Aorta (tissue), 5 donors: ENCODE results near the gene IL18BP. TPM values are rescaled to one million over a fixed set of nuclear protein-coding genes. Genes with fewer than 3 reads are reported as not detected.
A peak's percentile ranks its signal among the peaks of the same experiment; 100 is the strongest.

ENCODE experiments used
- ATAC-seq: fragments of 200-7000 bp; cut with Tn5 transposase; one replicate; pipeline ENCODE4 v1.9.1; 2022; ENCODE audit warnings: moderate library complexity; ENCODE audit not compliant: low FRiP score
- DNase-seq, 2 donors: peaks; one replicate each; pipeline ENCODE4 v3.0.0-alpha.2; 2020
- H3K27ac ChIP-seq, 2 donors: one replicate each; pipeline ENCODE4 v1.5.1; 2013; ENCODE audit warnings: low read length in 2 of 2, mild to moderate bottlenecking in 2 of 2, moderate library complexity in 2 of 2, control low read depth in 1 of 2, inconsistent platforms in 1 of 2, low read depth in 1 of 2
- H3K27me3 ChIP-seq, 2 donors: one replicate each; pipeline ENCODE4 v1.6.1; 2013; ENCODE audit warnings: control low read depth in 1 of 2, low read length in 1 of 2, mild to moderate bottlenecking in 1 of 2, moderate library complexity in 1 of 2; ENCODE audit not compliant: insufficient read depth in 2 of 2, control insufficient read depth in 1 of 2
- H3K36me3 ChIP-seq, 2 donors: one replicate each; pipeline ENCODE4 v1.6.1; 2013; ENCODE audit warnings: control low read depth in 1 of 2, low read length in 1 of 2, mild to moderate bottlenecking in 1 of 2; ENCODE audit not compliant: insufficient read depth in 2 of 2, control insufficient read depth in 1 of 2
- H3K4me1 ChIP-seq, 2 donors: one replicate each; pipeline ENCODE4 v1.6.1; 2013; ENCODE audit warnings: low read length in 2 of 2, control low read depth in 1 of 2, mild to moderate bottlenecking in 1 of 2, moderate library complexity in 1 of 2; ENCODE audit not compliant: insufficient read depth in 2 of 2, control insufficient read depth in 1 of 2
- H3K4me3 ChIP-seq, 2 donors: one replicate each; pipeline ENCODE4 v1.5.1; 2013; ENCODE audit warnings: low read length in 2 of 2, control low read depth in 1 of 2, mild to moderate bottlenecking in 1 of 2
- H3K9me3 ChIP-seq: one replicate; pipeline ENCODE4 v1.6.1; 2013; ENCODE audit warnings: mild to moderate bottlenecking, low read length; ENCODE audit not compliant: control insufficient read depth
- WGBS, 2 donors: extraction: QIAGEN DNeasy Blood & Tissue Kit; methylation state at CpG; one replicate each; pipeline ENCODE4 v1.1.7; 2013; 5-methylcytosine and 5-hydroxymethylcytosine counted together
- intact Hi-C, 2 donors: fragments of 100-400 bp; cut with DNase I; formaldehyde crosslinking; loops; one replicate each; pipeline versions ENCODE4 v1.14.2 to v1.15.0; 2022
- polyA plus RNA-seq, 2 donors: library from polyadenylated mRNA; stranded (reverse); fragments of 200-250 nt; gene quantifications; one replicate each; pipeline ENCODE4 v1.2.3, GENCODE V29; 2013
- total RNA-seq, 2 donors: library from RNA; stranded (reverse); fragmentation: NEBNext Ultra II Directional; extraction: Animal tissue kit (Norgen Biotek cat#: 25700); gene quantifications; one replicate each; pipeline ENCODE4 v1.2.1, GENCODE V29; 2021
- donor health status: healthy with polysubstance abuse.
- donor health status: Bipolar disorder and iron deficiency.
- donor health status: DM: no; HTN: no; CAD: no.
- donor health status: DM: no; HTN: no; CAD: no.
- donor health status: DM: yes; HTN: yes; CAD: no.

Gene IL18BP
- total and polyA plus RNA-seq, 4 donors: 7.8 to 24.8 (median 12.8) TPM

DNA sequence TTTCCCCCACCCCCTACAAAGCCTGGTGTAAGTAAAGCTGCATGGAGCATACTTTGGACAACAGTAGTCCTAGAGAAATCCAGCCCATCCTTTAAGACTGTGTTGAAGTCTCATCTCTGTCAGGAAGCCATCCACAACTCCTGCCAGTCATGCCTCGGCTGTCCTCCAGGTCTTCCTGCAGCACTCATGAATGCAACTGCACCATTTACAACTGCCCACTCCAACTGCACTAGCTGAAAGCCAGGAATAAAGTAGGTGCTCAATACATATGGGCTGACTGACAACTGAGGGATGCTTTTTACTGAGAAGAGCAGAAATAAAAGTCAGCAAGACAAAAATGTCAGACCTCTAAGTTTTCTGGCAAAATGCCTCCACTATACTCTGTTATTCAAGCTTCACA, 27.4 kb downstream of the IL18BP start:
- no peak for DNase-seq
- H3K36me3 ChIP-seq: peaks cover 14 to 18% of the 10 kb centered on the region in 2 donors
- WGBS, 2 donors: 38 to 57% methylated on average over 1 of the region's 1 CpG
- H3K4me3 ChIP-seq: no peak overlapping the region
- H3K9me3 ChIP-seq: no peaks in the 10 kb centered on the region
- no peak for ATAC-seq
- no peaks in the 10 kb centered on the region for H3K27me3 ChIP-seq
- no peaks in the 10 kb centered on the region for H3K4me1 ChIP-seq
- H3K27ac ChIP-seq: no peak overlapping the region
- intact Hi-C loops: no loop called here

DNA sequence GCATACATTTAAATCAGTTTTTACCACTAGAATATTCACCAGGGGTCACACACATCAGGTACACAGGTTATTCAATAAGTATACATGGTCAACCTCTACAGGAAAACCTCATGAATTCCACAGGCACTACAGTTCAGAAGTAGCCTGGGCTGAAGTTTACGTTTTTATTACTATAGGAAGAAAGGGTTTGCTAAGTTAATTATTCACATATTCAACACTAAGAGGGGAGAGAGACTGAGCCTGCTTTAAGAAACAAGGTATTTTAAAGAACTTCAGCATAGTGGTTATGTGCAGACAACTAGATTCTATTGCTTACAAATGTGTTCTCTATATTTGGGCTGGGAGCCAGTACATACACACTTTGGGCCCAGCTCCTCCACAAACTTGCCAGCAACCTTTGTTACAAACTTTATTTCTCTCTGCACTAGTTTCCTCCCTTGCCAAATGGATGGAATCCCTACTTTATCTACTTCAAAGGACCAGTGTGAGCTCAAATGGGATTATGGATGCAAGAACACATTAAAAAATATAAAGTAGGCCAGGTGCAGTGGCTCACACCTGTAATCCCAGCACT, 31.9 kb downstream of the IL18BP start:
- no peak overlapping the region for H3K27ac ChIP-seq
- intact Hi-C loops: no loop called here
- WGBS, 2 donors: 3 to 7% methylated on average over 1 of the region's 1 CpG
- DNase-seq: no peak
- no peaks in the 10 kb centered on the region for H3K4me1 ChIP-seq
- no peaks in the 10 kb centered on the region for H3K9me3 ChIP-seq
- H3K36me3 ChIP-seq: peaks cover 10 to 17% of the 10 kb centered on the region in 2 donors
- no peaks in the 10 kb centered on the region for H3K27me3 ChIP-seq
- ATAC-seq: no peak
- H3K4me3 ChIP-seq: no peak overlapping the region

DNA sequence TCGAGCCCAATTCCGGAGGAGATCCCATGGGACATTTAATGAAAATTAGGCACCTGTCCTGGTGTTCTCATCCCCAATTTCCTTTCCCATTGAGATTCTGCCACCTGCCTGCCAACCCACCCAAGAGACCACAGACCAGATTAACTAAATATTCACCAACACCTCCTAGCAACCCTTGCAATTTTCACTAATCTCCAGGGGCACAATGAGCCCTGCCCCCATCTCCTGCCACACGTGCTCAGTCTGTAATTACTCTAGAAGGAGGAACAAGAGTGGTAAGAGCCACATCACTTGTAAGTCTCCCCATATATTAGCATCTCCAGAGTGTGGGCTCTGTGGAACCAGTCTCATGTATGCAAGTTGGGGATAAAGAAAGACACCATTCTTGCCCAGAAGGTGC, 38.0 kb downstream of the IL18BP start:
- Histone ChIP-seq H3K4me1 (peaks cover 12 to 13% of the 10 kb centered on the region in 2 donors), H3K9me3 (no peaks in the 10 kb centered on the region), H3K4me3 (no peak overlapping the region), H3K27ac (no peak overlapping the region), H3K27me3 (no peaks in the 10 kb centered on the region), H3K36me3 (peaks cover 1 to 3% of the 10 kb centered on the region in 2 donors)
- DNase-seq: no peak
- intact Hi-C loops: no loop called here
- WGBS, 2 donors: 46 to 51% methylated on average over 3 of the region's 3 CpGs
- no peak for ATAC-seq

DNA sequence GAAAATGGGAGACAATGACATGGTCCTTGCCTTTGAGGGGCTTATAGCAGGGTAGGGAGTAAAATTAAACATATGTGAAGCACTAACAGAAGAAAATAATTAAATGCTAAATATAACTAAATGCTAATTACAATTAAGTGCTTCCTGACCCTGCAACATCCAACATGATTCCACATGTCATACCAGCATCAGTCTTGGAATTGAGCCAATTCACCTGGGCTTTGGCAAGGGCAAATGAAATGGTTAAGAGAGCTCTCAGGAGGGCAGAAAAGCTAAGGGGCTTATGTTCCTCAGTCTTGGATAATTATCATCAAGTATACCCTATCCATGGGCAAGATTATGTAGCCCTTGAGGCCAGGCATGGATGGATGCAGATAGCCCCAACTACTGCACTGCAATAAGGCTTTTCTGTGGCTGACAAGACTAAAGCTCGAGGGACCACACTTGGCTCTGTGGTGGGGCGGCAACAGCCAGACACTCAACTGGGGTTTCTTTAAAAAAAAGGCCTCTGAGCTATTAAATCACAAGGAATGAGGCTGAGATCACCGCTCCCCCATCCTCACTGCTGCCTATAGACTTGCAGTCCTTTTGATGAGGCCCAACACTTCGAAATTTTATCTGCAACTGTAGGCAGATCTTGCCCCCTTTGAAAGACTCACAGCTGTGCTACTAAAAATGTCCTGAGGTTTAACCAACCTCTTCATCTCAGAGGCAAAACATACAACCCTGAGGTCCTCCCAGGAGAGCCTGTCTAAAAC, 39.0 kb downstream of the IL18BP start:
- DNase-seq: peak in 1 of 2 donors; percentile 49
- peak overlapping the region; percentile 30 to 56 for H3K4me3 ChIP-seq
- H3K4me1 ChIP-seq: peaks cover 12 to 13% of the 10 kb centered on the region in 2 donors
- ATAC-seq: no peak
- intact Hi-C loops: no loop called here
- 14 to 16% methylated on average over 4 of the region's 4 CpGs for WGBS, 2 donors
- H3K27ac ChIP-seq: peak overlapping the region in 1 of 2 donors; percentile 49
- no peaks in the 10 kb centered on the region for H3K27me3 ChIP-seq
- peaks cover 1 to 3% of the 10 kb centered on the region in 2 donors for H3K36me3 ChIP-seq
- H3K9me3 ChIP-seq: no peaks in the 10 kb centered on the region

DNA sequence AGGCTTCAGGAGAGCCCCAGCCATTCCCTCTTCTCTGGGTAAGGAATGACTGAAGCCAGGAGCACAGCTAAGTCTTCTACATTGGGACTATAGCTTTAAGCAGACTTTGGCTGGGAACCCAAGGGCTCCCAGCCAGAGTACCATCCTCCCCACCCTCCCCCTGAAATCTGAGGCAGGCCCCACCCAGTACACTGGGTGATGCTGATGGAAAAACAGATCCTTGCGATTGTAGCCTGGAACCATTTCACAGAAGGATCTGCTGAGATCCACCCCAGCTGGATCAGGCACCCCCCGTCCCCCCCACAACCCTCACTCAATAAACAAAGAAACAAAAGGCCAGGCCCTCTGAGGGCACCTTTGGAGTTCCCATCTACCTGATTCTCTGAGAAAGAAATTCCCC, 39.8 kb downstream of the IL18BP start:
- DNase-seq: peak; percentile 73 to 78
- peaks cover 12 to 13% of the 10 kb centered on the region in 2 donors for H3K4me1 ChIP-seq
- intact Hi-C loops: no loop called here
- peak overlapping the region; percentile 79 to 91 for H3K27ac ChIP-seq
- no peaks in the 10 kb centered on the region for H3K27me3 ChIP-seq
- peak overlapping the region; percentile 30 to 56 for H3K4me3 ChIP-seq
- 3% methylated on average over 2 of the region's 2 CpGs for WGBS, 2 donors
- no peaks in the 10 kb centered on the region for H3K9me3 ChIP-seq
- H3K36me3 ChIP-seq: peaks cover 1 to 3% of the 10 kb centered on the region in 2 donors
- ATAC-seq: peak; percentile 69

DNA sequence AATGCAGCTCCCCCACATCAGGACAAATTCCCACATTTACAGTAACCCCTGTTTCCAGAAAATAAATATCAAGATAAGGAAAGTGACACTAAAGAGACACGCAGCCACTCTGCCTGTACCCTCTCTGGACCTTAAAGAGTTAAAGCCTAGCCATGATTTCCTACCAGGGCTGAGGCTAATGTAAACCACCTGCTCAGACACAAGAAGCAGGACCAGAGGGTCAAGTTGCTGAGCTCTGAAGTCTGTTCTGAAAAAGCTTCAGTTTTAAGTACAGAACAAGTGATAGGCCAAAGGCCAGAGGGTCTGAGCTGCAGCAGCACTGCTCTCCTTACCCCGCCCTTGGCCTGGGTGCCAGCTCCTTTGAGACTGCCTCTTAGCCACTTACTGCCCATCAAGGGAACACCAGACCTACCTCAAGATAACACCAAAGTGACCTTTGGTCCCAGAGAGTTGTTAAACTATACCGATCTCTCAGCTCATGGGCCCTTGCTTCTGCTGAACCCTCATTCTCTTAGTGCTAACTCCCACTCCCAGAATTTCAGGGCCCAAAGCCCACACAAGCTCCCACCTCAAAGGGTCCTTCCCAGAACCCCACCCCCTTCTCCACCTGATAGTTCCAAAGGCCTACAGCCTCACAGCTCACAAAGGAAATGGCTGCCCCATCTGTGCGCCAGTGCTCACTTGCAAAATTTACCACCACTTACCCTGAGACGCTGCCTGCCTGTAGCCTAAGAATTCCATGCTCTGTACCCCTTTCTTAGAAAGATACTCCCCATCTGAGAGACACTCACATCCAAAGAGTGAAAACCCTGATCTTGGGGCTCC, 40.5 kb downstream of the IL18BP start:
- no peak for ATAC-seq

DNA sequence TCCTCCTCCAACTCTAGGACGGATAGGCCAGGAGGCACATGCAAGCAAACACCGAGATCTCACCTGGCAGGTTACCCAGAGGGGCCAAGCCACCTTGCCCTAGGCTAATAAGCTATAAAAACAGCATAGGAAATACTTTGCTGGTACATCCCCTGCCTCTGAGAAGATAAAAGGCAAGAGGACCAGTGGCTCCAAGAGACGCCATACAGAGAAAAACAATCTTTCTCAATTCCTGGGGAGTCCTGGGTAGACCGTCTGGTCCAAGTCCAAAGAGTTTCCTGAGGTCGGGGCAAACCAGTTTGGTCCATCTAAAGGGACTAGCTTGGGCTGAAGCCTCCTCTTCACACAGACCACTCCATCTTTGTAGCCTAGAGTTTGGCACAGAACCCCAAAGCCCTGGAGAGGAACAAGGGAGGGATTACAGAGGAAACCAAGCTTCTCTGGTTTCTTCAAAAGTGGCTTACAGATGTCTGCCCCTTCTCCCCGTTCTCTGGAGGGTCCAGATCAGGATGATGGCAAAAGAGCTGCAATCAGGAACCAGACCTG, 41.2 kb downstream of the IL18BP start:
- no peak for DNase-seq
- Histone ChIP-seq H3K4me3 (peak overlapping the region; percentile 30 to 82), H3K36me3 (no peaks in the 10 kb centered on the region), H3K27ac (peak overlapping the region; percentile 79 to 91), H3K4me1 (peaks cover 12 to 13% of the 10 kb centered on the region in 2 donors), H3K27me3 (no peaks in the 10 kb centered on the region), H3K9me3 (no peaks in the 10 kb centered on the region)
- no peak for ATAC-seq
- intact Hi-C loops: loop anchor here (2.0 to 5.0 kb wide), 2 partner anchors 37 to 183 kb away; no protein-coding TSS in a partner anchor
- 1 to 3% methylated on average over 6 of the region's 6 CpGs for WGBS, 2 donors

More for the DNA sequence above, 40.5 kb downstream of the IL18BP start:
- Histone ChIP-seq H3K27ac (peak overlapping the region; percentile 79 to 91), H3K9me3 (no peaks in the 10 kb centered on the region), H3K4me1 (peaks cover 12 to 13% of the 10 kb centered on the region in 2 donors), H3K36me3 (peaks cover 0 to 1% of the 10 kb centered on the region in 2 donors), H3K27me3 (no peaks in the 10 kb centered on the region), H3K4me3 (peak overlapping the region; percentile 30 to 82)
- intact Hi-C loops: no loop called here
- no peak for DNase-seq
- WGBS, 2 donors: 9 to 12% methylated on average over 5 of the region's 5 CpGs
